NCI-H1417 treated with DMSO at 0.1 percent for 48 hours (cell line): ENCODE measurements around the gene SRP54.
"Not testable (repeated sequence)": the region's sequence is repeated elsewhere in the genome, so short reads cannot be mapped to it uniquely, and the experiment has no call there.

Experiments
- DNase-seq: peaks from one replicate; lab custom pipeline; 2025; lab: John Stamatoyannopoulos, UW

Gene SRP54

GRCh38 chr14:34983786-34984185 lies 994 bp downstream of the SRP54 start:
- no peak for DNase-seq

GRCh38 chr14:34985740-34986139 lies 2.9 kb downstream of the SRP54 start:
- DNase-seq, result no peak

- DNase-seq, result no peak
Observed at GRCh38 chr14:34987180-34987579, 4.4 kb downstream of the SRP54 start.

GRCh38 chr14:34989762-34990161 lies 7.0 kb downstream of the SRP54 start:
- no peak for DNase-seq

- no peak for DNase-seq
Observed at GRCh38 chr14:34993426-34993825, 10.6 kb downstream of the SRP54 start.

GRCh38 chr14:34994668-34995067 lies 11.9 kb downstream of the SRP54 start:
- DNase-seq, result no peak

- peak; percentile 24 for DNase-seq
Observed at GRCh38 chr14:34997762-34998161, 15.0 kb downstream of the SRP54 start.

GRCh38 chr14:34999500-34999899 lies 16.7 kb downstream of the SRP54 start:
- no peak for DNase-seq

- DNase-seq, result no peak
Observed at GRCh38 chr14:35001621-35002020, 18.8 kb downstream of the SRP54 start.

- DNase-seq, result no peak
Observed at GRCh38 chr14:35004839-35005238, 22.0 kb downstream of the SRP54 start.

- no peak for DNase-seq
Observed at GRCh38 chr14:35016568-35016967, 33.8 kb downstream of the SRP54 start.

- DNase-seq, result no peak
Observed at GRCh38 chr14:35020713-35021112, 37.9 kb downstream of the SRP54 start.

- DNase-seq, result no peak
Observed at GRCh38 chr14:35028435-35028834, 45.6 kb downstream of the SRP54 start.

GRCh38 chr14:35032562-35032961 lies 49.8 kb downstream of the SRP54 start:
- no peak for DNase-seq

- DNase-seq, result no peak
Observed at GRCh38 chr14:35034440-35034833, 51.6 kb downstream of the SRP54 start.

- not testable (repeated sequence) for DNase-seq
Observed at GRCh38 chr14:35034944-35035554, 52.3 kb downstream of the SRP54 start.

- not testable (repeated sequence) for DNase-seq
Observed at GRCh38 chr14:35038312-35038711, 55.5 kb downstream of the SRP54 start.

- DNase-seq, result no peak
Observed at GRCh38 chr14:35042632-35043031, 59.8 kb downstream of the SRP54 start.

GRCh38 chr14:35043046-35043445 lies 60.3 kb downstream of the SRP54 start:
- DNase-seq, result no peak

- no peak for DNase-seq
Observed at GRCh38 chr14:35044939-35045797, 62.4 kb downstream of the SRP54 start.

- DNase-seq, result no peak
Observed at GRCh38 chr14:35045798-35046047, 62.9 kb downstream of the SRP54 start.

GRCh38 chr14:35046048-35046750 lies 63.4 kb downstream of the SRP54 start, which contains the start of gene FAM177A1:
Gene FAM177A1 (plus strand): TSS chr14:35046272. CDS start chr14:35046464, 192 bp downstream.
- peak; percentile 94 for DNase-seq
